HG02610 (cell line): ENCODE data around the gene NCBP1.
"Not testable (repeated sequence)": the region's sequence is repeated elsewhere in the genome, so short reads cannot be mapped to it uniquely, and the experiment has no call there.

ENCODE experiments used
- ATAC-seq: cut with Tn5 transposase; IDR thresholded peaks from one replicate; pipeline ENCODE4 v1.9.1; 2021; ENCODE audit warnings: mild to moderate bottlenecking, moderate library complexity; ENCODE audit not compliant: unreplicated experiment

The NCBP1 gene

GRCh38 chr9:97632985-97633858, at the start of gene NCBP1, which contains the start of gene TSTD2:
Gene NCBP1 (plus strand): TSS chr9:97633821. CDS start chr9:97633882, 61 bp downstream.
Gene TSTD2 (minus strand): TSS chr9:97633368. CDS start chr9:97627562, 5,806 bp downstream.
- ATAC-seq = peak; percentile 90

GRCh38 chr9:97584778-97585177, 48.8 kb upstream of the NCBP1 start:
- not testable (repeated sequence) for ATAC-seq

- not testable (repeated sequence) for ATAC-seq
Measured at GRCh38 chr9:97586909-97587308, 46.7 kb upstream of the NCBP1 start.

- ATAC-seq = no peak
Measured at GRCh38 chr9:97591535-97591934, 42.1 kb upstream of the NCBP1 start.

GRCh38 chr9:97592126-97592525, 41.5 kb upstream of the NCBP1 start:
- ATAC-seq = no peak

- ATAC-seq = no peak
Measured at GRCh38 chr9:97593960-97594359, 39.7 kb upstream of the NCBP1 start.

- no peak for ATAC-seq
Measured at GRCh38 chr9:97594381-97594921, 39.2 kb upstream of the NCBP1 start.

- ATAC-seq = no peak
Measured at GRCh38 chr9:97596906-97597305, 36.7 kb upstream of the NCBP1 start.

- ATAC-seq = peak; percentile 85
Measured at GRCh38 chr9:97598461-97599288, 34.9 kb upstream of the NCBP1 start.

GRCh38 chr9:97599314-97599846, 34.2 kb upstream of the NCBP1 start:
- no peak for ATAC-seq

- no peak for ATAC-seq
Measured at GRCh38 chr9:97600531-97601227, 32.9 kb upstream of the NCBP1 start.

GRCh38 chr9:97601228-97601898, 32.3 kb upstream of the NCBP1 start:
- ATAC-seq = no peak

GRCh38 chr9:97602430-97602829, 31.2 kb upstream of the NCBP1 start:
- no peak for ATAC-seq

- no peak for ATAC-seq
Measured at GRCh38 chr9:97604901-97605645, 28.5 kb upstream of the NCBP1 start.

- no peak for ATAC-seq
Measured at GRCh38 chr9:97615439-97616072, 18.1 kb upstream of the NCBP1 start.

- peak; percentile 40 for ATAC-seq
Measured at GRCh38 chr9:97617939-97618416, 15.6 kb upstream of the NCBP1 start.

GRCh38 chr9:97620063-97620462, 13.6 kb upstream of the NCBP1 start:
- ATAC-seq = not testable (repeated sequence)

GRCh38 chr9:97622483-97622882, 11.1 kb upstream of the NCBP1 start:
- ATAC-seq = not testable (repeated sequence)

- ATAC-seq = no peak
Measured at GRCh38 chr9:97623946-97624345, 9.7 kb upstream of the NCBP1 start.
